Nephron (organoid): ENCODE measurements around the gene CYP4A22.
"Not testable (repeated sequence)": the region's sequence is repeated elsewhere in the genome, so short reads cannot be mapped to it uniquely, and the experiment has no call there.

Source experiments
- H3K27ac Mint-ChIP-seq, 3 experiments: 2 replicates each; pipeline ENCODE4 v1.8.0; 2020; ENCODE audit warnings: mixed read lengths in 3 of 3, mild to moderate bottlenecking in 2 of 3, moderate library complexity in 1 of 3
- H3K27me3 Mint-ChIP-seq: 2 replicates; pipeline ENCODE4 v1.8.0; 2021; ENCODE audit warnings: low read depth, mild to moderate bottlenecking, moderate library complexity, mixed read lengths
- H3K36me3 Mint-ChIP-seq: 2 replicates; pipeline ENCODE4 v1.8.0; 2020; ENCODE audit warnings: low read depth, mixed read lengths
- H3K4me1 Mint-ChIP-seq: 2 replicates; pipeline ENCODE4 v1.8.0; 2020; ENCODE audit warnings: mixed read lengths
- H3K4me3 Mint-ChIP-seq, 3 experiments: 2 replicates each; pipeline ENCODE4 v1.8.0; 2020; ENCODE audit warnings: mild to moderate bottlenecking in 3 of 3, mixed read lengths in 3 of 3, moderate library complexity in 2 of 3
- H3K9me3 Mint-ChIP-seq: 2 replicates; pipeline ENCODE4 v1.8.0; 2020; ENCODE audit warnings: mixed read lengths
- TF ChIP-seq, protein P1 (sequence below), 3 experiments: fragments of 200-600 bp; sonication (generic); IDR thresholded peaks; one replicate each; pipeline ENCODE4 v1.5.0; 2021; ENCODE audit warnings: antibody characterized with exemption in 3 of 3; ENCODE audit not compliant: unreplicated experiment in 3 of 3

Gene CYP4A22

DNA sequence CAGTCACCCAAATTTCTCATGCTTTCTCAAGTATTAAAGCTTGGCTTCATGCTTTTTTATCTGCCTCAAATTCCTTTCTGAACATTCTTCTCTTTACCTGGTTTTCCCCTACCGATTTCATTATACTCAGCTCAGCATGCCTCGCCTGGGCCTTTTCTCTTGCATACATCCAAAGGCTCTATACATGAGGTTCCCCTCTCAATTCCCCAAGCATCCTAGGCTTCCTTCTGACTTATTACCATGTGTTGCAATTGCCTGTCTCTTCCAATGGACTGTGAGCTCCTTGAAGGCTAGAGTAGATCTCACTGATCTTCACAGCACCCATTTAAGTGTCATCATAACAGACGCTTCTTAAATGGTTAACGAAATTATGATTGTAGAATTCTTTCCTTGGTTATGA, 24.1 kb upstream of the CYP4A22 start:
- TF ChIP-seq, protein P1, sequence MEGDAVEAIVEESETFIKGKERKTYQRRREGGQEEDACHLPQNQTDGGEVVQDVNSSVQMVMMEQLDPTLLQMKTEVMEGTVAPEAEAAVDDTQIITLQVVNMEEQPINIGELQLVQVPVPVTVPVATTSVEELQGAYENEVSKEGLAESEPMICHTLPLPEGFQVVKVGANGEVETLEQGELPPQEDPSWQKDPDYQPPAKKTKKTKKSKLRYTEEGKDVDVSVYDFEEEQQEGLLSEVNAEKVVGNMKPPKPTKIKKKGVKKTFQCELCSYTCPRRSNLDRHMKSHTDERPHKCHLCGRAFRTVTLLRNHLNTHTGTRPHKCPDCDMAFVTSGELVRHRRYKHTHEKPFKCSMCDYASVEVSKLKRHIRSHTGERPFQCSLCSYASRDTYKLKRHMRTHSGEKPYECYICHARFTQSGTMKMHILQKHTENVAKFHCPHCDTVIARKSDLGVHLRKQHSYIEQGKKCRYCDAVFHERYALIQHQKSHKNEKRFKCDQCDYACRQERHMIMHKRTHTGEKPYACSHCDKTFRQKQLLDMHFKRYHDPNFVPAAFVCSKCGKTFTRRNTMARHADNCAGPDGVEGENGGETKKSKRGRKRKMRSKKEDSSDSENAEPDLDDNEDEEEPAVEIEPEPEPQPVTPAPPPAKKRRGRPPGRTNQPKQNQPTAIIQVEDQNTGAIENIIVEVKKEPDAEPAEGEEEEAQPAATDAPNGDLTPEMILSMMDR (IDR thresholded peaks at IDR 0.05; ENCODE audit: unreplicated experiment in 3 of 3), result no peak
- Mint-ChIP-seq H3K27ac (no peak overlapping the region), H3K9me3 (peaks cover 4% of the 10 kb centered on the region), H3K27me3 (no peaks in the 10 kb centered on the region), H3K4me3 (no peak overlapping the region), H3K36me3 (no peaks in the 10 kb centered on the region), H3K4me1 (no peaks in the 10 kb centered on the region)

DNA sequence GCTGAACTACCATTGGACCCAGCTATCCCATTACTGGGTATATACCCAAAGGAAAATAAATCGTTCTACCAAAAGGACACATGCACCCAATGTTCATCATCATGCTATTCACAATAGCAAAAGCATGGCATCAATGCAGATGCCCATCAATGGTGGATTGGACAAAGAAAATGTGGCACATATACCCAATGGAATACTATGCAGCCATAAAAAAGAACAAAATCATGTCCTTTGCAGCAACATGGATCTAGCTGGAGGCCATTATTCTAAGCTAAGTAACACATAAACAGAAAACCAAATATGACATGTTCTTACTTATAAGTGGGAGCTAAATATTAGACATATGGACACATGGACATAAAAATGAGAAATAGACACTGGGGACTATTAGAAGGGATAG, 16.2 kb upstream of the CYP4A22 start:
- not testable (repeated sequence) for H3K36me3 Mint-ChIP-seq, H3K4me1 Mint-ChIP-seq, H3K9me3 Mint-ChIP-seq, H3K4me3 Mint-ChIP-seq, H3K27ac Mint-ChIP-seq, H3K27me3 Mint-ChIP-seq

DNA sequence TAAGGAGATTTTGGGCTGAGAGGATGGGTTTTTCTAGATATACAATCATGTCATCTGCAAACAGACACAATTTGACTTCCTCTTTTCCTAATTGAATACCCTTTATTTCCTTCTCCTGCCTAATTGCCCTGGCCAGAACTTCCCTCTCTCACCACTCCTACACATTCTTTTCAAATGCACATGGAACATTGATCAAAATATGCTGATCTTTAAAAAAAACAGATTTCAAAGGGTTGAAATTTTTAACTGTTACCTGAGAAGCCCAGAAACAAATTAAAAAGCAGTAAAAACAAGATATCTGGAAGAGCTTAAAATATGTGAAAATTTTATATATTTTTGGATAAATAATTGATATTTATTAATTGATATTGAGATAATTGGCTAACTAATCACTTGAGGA, 12.4 kb upstream of the CYP4A22 start:
- not testable (repeated sequence) for H3K36me3 Mint-ChIP-seq, H3K27ac Mint-ChIP-seq, H3K27me3 Mint-ChIP-seq, H3K4me1 Mint-ChIP-seq, H3K4me3 Mint-ChIP-seq, H3K9me3 Mint-ChIP-seq

DNA sequence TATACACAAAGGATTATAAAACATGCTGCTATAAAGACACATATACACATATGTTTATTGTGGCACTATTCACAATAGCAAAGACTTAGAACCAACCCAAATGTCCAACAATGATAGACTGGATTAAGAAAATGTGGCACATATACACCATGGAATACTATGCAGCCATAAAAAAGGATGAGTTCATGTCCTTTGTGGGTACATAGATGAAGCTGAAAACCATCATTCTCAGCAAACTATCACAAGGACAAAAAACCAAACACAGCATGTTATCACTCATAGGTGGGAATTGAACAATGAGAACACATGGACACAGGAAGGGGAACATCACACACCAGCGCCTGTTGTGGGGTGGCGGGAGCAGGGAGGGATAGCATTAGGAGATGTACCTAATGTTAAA, 10.2 kb upstream of the CYP4A22 start:
- not testable (repeated sequence) for H3K27ac Mint-ChIP-seq, H3K4me1 Mint-ChIP-seq, H3K4me3 Mint-ChIP-seq, H3K9me3 Mint-ChIP-seq, H3K27me3 Mint-ChIP-seq, H3K36me3 Mint-ChIP-seq

DNA sequence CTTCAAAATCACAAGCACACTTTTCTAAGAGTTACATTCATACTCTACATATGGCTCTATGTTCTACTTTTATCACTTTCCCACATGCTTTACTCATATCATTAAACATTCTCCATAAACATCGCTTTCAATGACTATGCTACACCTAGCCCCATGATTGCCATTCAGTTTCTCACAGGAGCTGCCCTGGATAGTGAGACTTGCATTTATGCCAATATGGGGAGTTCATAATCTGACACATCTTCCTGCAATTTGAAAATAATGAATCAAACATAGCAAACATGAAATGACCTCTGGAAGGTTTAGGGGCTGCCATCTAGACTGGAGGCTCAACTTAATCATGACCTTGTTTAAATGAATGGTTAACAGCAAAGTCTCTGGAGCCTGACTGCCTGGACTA, 9.0 kb upstream of the CYP4A22 start:
- Mint-ChIP-seq H3K9me3 (peaks cover 3% of the 10 kb centered on the region), H3K27ac (no peak overlapping the region), H3K27me3 (no peaks in the 10 kb centered on the region), H3K36me3 (no peaks in the 10 kb centered on the region), H3K4me1 (no peaks in the 10 kb centered on the region), H3K4me3 (no peak overlapping the region)
- TF ChIP-seq, protein P1 (IDR thresholded peaks at IDR 0.05; ENCODE audit: unreplicated experiment in 3 of 3), result no peak

DNA sequence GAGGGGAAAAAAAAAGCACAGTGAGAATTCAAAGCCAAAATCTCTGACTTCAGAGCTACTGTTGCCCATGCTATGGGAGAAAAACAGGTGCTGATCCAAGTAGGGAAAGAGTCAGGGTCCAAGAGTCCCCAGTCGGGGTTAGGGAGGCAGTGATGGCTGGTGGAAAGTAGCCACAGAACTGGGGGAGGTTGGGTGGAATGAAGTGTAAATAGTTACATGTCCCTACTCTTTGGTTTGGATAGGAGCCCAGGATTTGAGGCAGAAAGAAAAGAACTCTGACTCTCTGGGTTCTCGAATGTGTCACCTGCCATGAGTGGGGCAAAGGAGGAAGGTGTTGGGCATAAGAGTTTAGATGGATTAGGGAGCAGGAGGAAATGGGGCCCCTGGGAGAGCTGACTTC, 8.4 kb upstream of the CYP4A22 start:
- H3K9me3 Mint-ChIP-seq, H3K4me3 Mint-ChIP-seq, H3K4me1 Mint-ChIP-seq, H3K27ac Mint-ChIP-seq, H3K36me3 Mint-ChIP-seq, H3K27me3 Mint-ChIP-seq: not testable (repeated sequence)

DNA sequence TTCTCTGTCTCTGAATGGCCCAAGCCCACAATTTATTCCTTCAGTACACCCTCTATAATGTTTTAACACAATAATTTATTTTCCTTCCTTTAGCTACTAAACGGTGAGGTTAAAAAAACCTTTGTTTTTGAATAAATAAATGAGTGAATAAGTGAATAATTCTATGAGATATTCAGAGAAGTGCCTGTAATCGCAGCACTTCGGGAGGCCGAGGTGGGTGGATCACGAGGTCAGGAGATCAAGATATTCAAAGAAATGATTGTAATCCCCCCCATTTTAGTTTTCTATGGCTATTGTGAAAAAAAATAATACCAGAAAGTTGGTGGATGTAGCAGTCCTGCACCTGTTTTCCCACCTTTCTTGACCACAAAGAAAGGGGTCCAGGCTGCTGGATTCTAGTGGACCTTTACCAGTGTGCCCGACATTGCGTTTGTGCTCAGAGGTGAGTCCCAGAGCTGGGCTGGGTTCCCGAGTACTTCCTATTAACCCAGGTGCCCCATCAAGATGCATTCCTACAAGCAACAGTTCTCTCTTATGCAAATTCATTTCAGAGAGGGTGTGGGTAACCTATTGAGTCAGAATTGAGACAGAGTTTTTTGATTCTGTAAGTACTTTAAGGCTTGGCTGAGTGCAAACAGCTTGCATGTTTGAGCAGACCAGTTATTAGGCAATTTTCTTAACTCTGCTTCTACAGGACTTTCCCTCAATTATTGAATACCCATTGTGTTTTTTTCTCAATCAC, 7.6 kb upstream of the CYP4A22 start:
- H3K36me3 Mint-ChIP-seq, H3K27ac Mint-ChIP-seq, H3K27me3 Mint-ChIP-seq, H3K4me1 Mint-ChIP-seq, H3K9me3 Mint-ChIP-seq, H3K4me3 Mint-ChIP-seq: not testable (repeated sequence)

DNA sequence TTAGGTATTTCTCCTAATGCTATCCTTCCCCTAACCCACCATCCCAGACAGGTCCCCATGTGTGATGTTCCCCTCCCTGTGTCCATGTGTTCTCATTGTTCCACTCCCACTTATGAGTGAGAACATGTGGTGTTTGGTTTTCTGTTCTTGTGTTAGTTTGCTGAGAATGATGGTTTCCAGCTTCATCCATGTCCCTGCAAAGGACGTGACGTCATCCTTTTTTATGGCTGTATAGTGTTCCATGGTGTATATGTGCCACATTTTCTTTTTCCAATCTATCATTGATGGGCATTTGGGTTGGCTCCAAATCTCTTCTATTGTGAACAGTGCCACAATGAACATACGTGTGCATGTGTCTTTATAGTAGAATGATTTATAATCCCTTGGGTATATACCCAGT, 4.6 kb upstream of the CYP4A22 start:
- not testable (repeated sequence) for H3K4me1 Mint-ChIP-seq, H3K9me3 Mint-ChIP-seq, H3K27me3 Mint-ChIP-seq, H3K27ac Mint-ChIP-seq, H3K4me3 Mint-ChIP-seq, H3K36me3 Mint-ChIP-seq

DNA sequence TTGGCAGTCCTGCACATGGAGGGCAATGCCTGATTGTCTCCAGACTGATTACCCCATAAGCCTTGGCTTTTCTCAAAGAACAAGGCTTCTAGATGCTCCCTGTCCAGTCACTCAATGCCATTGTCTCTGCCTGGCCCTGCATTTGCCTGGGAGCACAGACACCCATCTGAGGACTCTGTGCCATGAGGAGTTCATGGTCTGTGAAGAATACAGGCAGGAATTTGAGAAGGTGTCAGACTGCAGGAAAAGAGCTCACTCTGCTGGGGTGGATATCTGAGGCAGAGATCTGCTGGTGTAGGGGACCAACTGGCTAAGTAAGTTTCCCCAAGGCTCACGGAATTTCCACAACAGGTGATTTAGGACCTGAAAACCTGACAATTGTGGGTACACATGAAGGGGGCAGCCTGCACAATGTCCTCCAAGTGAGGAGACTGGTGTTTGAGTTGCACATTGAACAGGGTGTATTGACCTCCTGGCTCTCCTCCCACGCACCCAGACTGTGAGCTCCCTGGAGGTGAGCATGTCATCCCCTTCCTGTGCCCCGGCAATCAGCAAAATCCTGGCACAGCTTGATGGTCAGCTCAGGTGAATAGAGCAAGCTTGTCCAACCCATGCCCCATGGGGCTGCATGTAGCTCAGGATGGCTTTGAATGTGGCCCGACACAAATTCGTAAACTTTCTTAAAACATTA, 829 bp downstream of the CYP4A22 start:
- Mint-ChIP-seq H3K9me3 (no peaks in the 10 kb centered on the region), H3K27ac (no peak overlapping the region), H3K4me3 (no peak overlapping the region), H3K36me3 (no peaks in the 10 kb centered on the region), H3K4me1 (no peaks in the 10 kb centered on the region), H3K27me3 (peaks cover 7% of the 10 kb centered on the region)
- TF ChIP-seq, protein P1 (IDR thresholded peaks at IDR 0.05; ENCODE audit: unreplicated experiment in 3 of 3), result no peak

DNA sequence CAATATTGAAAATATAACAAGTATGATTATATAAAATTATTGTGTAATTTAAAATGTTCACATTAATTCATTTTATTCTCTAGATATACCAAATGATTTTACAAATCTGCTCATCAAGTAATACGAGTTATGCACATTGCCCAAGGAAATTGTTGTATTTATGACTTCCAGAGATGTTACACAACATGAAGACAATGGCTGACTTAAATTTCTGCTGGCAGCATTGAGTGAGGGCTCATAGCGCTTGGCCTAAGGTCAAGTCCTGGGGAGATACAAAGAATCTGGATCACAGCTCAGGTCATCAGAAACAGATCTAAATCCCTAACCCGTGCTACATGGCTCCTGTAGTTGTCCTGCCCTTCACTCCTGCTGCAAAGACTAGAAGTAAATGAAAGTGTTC, 3.1 kb downstream of the CYP4A22 start:
- H3K27me3 Mint-ChIP-seq, H3K4me3 Mint-ChIP-seq, H3K9me3 Mint-ChIP-seq, H3K4me1 Mint-ChIP-seq, H3K27ac Mint-ChIP-seq, H3K36me3 Mint-ChIP-seq: not testable (repeated sequence)
